SIG-M5 treated with dmso at 0.1 percent for 504 hours (cell line): ENCODE data around the gene NME4.
"Not testable (repeated sequence)": the region's sequence is repeated elsewhere in the genome, so short reads cannot be mapped to it uniquely, and the experiment has no call there.

Experiments
- DNase-seq: peaks from one replicate; lab custom pipeline; 2025; ENCODE audit not compliant: unreplicated experiment; lab: John Stamatoyannopoulos, UW

The NME4 gene

GRCh38 chr16:397135-397661, at the start of gene NME4:
NME4 (plus strand) TSS chr16:397199; CDS start chr16:397223, 24 bp downstream.
- DNase-seq, result peak; percentile 23

- no peak for DNase-seq
These were observed 49.8 kb upstream of the NME4 start for GRCh38 chr16:347203-347602.

- DNase-seq, result not testable (repeated sequence)
These were observed 48.5 kb upstream of the NME4 start for GRCh38 chr16:348495-348894.

GRCh38 chr16:349211-349610, 47.8 kb upstream of the NME4 start:
- DNase-seq, result no peak

- no peak for DNase-seq
These were observed 46.8 kb upstream of the NME4 start for GRCh38 chr16:350203-350602.

GRCh38 chr16:351804-352520, 45.0 kb upstream of the NME4 start:
- no peak for DNase-seq

GRCh38 chr16:352547-353403, 44.2 kb upstream of the NME4 start, which contains the start of gene AXIN1:
AXIN1 (minus strand) TSS chr16:352723; CDS start chr16:347025, 5,698 bp downstream.
- DNase-seq, result peak; percentile 94

GRCh38 chr16:353404-354290, 43.4 kb upstream of the NME4 start:
- DNase-seq, result no peak

- DNase-seq, result no peak
These were observed 42.6 kb upstream of the NME4 start for GRCh38 chr16:354291-354881.

GRCh38 chr16:354971-355461, 42.0 kb upstream of the NME4 start:
- no peak for DNase-seq

- DNase-seq, result no peak
These were observed 40.3 kb upstream of the NME4 start for GRCh38 chr16:356741-357140.

- DNase-seq, result no peak
These were observed 37.8 kb upstream of the NME4 start for GRCh38 chr16:359067-359763.

GRCh38 chr16:359871-360697, 36.9 kb upstream of the NME4 start:
- DNase-seq, result no peak

GRCh38 chr16:360698-361336, 36.2 kb upstream of the NME4 start:
- DNase-seq, result no peak

GRCh38 chr16:361341-361871, 35.6 kb upstream of the NME4 start:
- DNase-seq, result no peak

- DNase-seq, result peak; percentile 72
These were observed 34.9 kb upstream of the NME4 start for GRCh38 chr16:361872-362701.

- not testable (repeated sequence) for DNase-seq
These were observed 34.3 kb upstream of the NME4 start for GRCh38 chr16:362702-362999.
